H1 (cell line): ENCODE measurements around the gene LRRC63.

Experiments used
- BRCA1 ChIP-seq: IDR thresholded peaks from 2 replicates; pipeline ENCODE4 v1.6.1; 2012; ENCODE audit warnings: low read depth, low read length, improper control_type of control experiment
- EZH2 ChIP-seq: fragments of 200-600 bp; sonication (generic); IDR thresholded peaks from 2 replicates; pipeline ENCODE4 v1.7.1; 2012; ENCODE audit warnings: low read depth, mild to moderate bottlenecking, moderate library complexity, low read length, inconsistent platforms; ENCODE audit not compliant: severe bottlenecking
- FOSL1 ChIP-seq: IDR thresholded peaks from 2 replicates; pipeline ENCODE4 v1.6.1; 2011; ENCODE audit warnings: mild to moderate bottlenecking, low read depth, low read length, moderate library complexity; ENCODE audit not compliant: insufficient read depth
- TF ChIP-seq, protein P1 (sequence below), 3 experiments: IDR thresholded peaks; 1 replicate in 2 of 3; 2 replicates in 1 of 3; pipeline versions ENCODE4 v1.5.1 to v1.6.1; 2011; ENCODE audit warnings: low read length in 3 of 3, mild to moderate bottlenecking in 3 of 3, inconsistent platforms in 2 of 3, low read depth in 1 of 3, moderate library complexity in 1 of 3; ENCODE audit not compliant: insufficient read depth in 1 of 3; ENCODE audit errors: control extremely low read depth in 1 of 3

DNA sequence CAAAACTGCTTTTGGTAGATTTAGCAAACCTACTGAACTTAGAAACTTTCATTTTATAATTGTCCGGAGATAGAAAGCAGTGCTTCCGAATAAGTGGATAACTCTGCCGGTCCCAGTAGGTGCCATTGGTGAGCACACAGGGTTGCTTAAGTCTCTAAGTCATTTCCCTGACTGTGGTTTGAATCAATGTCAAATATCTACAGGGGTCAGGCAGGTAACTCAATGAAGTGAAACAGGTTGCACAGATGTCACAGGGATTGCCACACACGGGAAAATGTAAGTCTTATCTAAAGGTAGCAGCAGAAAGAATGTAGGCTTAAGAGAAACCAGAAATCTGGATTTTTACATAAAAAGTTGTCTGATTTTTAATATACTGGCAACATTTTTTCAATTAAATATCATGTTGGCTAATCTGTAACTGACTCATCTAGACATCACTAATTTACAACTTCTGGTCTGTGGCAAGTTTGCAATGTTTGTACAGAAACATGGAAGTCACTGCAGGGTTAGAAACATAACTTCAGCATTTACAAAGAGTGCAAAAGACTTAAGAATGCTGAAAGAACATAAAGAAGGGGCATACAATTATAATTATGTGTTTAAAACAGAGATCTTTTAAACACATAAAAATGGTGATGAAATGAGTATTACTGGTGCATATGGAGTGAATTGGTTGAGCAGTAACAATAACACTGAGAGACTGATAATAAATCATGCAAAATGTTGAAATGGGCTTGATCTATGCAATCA lies 14.3 kb upstream of the LRRC63 start:
- no peak for TF ChIP-seq EZH2
- no peak for TF ChIP-seq BRCA1
- TF ChIP-seq, protein P1, sequence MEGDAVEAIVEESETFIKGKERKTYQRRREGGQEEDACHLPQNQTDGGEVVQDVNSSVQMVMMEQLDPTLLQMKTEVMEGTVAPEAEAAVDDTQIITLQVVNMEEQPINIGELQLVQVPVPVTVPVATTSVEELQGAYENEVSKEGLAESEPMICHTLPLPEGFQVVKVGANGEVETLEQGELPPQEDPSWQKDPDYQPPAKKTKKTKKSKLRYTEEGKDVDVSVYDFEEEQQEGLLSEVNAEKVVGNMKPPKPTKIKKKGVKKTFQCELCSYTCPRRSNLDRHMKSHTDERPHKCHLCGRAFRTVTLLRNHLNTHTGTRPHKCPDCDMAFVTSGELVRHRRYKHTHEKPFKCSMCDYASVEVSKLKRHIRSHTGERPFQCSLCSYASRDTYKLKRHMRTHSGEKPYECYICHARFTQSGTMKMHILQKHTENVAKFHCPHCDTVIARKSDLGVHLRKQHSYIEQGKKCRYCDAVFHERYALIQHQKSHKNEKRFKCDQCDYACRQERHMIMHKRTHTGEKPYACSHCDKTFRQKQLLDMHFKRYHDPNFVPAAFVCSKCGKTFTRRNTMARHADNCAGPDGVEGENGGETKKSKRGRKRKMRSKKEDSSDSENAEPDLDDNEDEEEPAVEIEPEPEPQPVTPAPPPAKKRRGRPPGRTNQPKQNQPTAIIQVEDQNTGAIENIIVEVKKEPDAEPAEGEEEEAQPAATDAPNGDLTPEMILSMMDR (IDR thresholded peaks at IDR 0.05; ENCODE audit: control extremely low read depth in 1 of 3, insufficient read depth in 1 of 3, low read depth in 1 of 3, low read length in 3 of 3), result no peak
- TF ChIP-seq FOSL1, result no peak
